Measurements from ENCODE around the gene LTBP2.
"Not testable (repeated sequence)": the region's sequence is repeated elsewhere in the genome, so short reads cannot be mapped to it uniquely, and the experiment has no call there.

LTBP2 gene

DNA sequence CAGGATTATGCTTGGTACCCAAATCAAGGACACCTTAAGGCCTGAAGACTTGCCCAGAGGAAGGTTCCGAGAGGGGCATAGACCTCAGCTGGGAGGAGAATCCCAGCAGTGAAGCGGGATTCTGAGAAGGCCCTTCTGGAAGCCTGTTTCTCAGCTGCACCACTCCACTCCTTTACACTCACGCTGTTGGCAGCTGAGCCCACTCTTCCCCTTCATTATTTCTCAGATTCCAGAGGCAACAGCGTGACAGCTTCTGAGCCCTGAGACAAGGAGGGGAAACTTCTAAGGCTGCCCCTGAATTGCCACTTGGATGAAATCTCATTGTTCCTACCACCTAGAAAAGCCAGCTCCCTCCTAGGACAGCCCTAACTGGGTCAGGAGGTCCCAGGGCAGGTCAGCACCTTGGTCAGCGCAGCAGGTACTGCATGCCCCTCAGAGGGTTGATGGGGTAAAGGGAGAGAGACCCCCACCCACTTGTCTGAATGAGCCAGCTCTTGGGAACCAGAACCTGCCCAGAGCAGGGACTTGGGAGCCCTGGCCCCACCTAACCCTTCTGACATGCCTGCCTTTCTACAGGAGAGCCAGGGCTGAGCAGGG is 64.6 kb downstream of the LTBP2 start:
- no peak for DNase-seq

DNA sequence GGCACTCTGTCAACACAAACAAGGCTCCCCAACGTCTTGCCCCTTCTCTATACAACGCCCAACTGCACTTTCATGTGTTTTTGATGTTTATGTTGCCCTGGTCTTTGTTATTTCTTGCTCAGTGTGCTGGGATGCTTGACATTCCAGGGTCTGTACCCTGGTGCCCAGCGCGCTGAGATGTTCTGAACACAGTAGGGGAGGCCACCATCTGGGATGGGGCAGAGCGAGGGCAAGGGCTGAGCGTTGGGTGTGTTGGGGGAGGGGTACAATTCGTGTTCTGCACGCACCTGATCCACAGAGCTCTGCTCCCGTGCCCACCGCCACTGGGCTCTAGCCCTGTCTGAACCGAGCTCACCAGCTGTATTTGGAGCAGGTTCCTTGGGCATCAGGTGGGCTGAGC is 65.6 kb downstream of the LTBP2 start:
- DNase-seq: no peak

DNA sequence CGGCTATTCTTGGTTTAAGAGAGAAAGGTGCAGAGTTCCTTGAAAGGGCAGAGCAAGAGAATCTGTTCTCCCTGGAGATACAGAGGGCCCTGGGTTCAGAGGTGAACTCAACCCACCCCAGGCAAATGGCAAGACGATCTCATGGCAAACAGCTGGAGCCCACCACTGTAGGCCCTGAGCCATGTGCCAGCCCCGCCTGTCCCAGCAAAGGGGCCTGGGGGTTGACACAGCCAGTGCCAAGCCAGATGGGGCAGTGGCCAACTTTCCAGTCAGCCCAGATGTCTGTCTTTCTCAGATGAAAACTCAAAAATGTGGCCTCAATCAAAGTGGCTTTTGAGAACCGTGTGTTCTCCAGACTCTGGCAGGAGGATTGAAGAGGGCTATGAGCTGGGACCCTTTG is 66.7 kb downstream of the LTBP2 start:
- DNase-seq: no peak

DNA sequence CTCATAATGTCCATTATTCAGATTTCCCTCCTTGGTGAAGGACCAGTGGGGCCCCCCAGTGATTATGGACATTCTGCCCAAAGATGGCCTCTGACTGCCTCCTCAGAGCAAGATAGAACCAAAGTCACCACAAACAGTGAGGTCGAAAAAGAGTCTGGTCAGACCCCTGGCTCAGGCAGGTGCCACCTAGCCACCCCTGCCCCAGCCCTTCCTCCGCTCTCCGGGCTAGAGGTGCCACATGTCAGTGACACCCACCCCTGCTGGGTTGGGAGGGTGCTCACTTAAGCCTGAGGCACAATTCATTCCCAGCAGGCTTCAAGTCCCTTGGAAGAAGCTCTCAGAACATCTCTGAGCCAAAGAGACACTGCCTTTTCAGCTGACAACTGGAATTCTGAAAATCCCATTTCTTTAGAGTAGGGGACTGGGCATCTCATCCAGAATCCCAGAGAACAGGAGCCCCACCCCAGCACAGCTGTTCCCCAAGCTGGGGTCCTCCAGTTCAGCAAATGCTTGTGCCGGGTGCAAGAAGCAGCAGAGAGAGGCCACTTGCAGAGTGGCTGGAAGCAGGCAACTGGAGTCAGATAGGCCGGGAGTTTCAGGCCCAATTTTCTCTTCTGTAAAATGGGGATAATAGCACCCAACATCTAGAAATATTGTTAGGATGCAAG is 68.1 kb downstream of the LTBP2 start:
- DNase-seq: no peak

DNA sequence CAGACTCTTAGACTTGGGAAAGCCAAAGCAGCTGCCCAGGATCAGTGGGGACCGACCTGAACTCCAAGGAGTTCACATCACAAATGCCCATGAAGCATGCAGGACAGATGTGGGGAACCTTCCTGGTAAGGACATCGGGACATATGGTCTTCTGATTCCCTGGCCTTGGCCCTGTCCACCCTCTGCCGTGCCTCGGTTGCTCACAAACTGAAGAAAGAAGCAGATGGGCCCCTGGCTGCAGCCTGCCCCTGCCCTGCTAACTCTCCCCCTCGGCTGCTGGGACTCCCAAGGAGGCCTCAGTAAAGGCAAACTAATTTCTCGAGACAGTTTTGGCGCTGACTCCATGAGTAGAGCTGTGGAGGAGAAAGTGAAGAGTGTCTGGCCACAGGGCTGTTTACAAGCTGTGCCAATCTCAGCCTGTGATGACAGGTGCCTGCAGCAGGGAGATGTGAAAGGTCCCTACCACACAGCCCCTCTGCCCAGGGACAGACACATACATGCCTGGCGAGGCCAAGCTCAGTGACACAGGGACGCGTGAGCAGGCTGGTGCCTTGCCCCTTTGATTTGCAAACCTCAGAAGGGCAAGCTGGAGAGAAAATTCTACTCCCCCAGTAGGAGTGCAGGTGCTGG is 69.9 kb downstream of the LTBP2 start:
- DNase-seq: no peak

DNA sequence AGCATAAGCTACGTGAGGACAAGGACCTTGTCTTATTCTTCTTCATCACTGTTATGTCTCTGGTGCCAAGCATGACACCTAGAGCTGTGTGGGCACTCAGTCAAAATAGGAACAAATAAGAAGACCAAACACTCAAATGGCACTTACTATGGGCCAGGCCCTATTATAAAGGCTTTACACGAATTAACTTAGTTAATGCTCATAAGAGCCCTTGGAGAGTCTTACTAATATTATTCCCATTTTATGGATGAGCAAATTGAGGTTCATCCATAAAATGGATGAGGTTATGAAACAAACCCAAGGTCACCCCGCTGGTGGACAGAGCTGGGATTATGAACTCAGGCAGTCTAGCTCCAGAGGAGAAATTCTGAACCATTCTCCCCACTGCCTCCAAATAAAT is 70.8 kb downstream of the LTBP2 start:
- DNase-seq: no peak

DNA sequence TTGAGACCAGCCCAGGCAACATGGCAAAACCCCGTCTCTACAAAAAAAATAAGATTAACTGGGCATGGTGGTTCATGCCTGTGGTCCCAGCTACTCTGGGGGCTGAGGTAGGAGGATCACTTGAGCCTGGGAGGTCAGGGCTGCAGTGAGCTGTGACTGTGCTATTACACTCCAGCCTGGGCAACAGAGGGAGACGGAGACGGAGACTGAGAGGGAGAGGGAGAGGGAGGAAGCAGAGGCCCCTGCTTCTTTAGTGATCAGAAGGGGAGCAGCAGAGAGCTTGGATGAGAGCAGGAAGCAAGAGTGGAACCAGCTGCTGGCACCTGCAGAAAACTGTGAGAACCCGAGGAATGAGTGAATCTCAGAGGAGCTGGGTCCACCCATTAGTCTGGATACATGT is 72.5 kb downstream of the LTBP2 start:
- DNase-seq: no peak

DNA sequence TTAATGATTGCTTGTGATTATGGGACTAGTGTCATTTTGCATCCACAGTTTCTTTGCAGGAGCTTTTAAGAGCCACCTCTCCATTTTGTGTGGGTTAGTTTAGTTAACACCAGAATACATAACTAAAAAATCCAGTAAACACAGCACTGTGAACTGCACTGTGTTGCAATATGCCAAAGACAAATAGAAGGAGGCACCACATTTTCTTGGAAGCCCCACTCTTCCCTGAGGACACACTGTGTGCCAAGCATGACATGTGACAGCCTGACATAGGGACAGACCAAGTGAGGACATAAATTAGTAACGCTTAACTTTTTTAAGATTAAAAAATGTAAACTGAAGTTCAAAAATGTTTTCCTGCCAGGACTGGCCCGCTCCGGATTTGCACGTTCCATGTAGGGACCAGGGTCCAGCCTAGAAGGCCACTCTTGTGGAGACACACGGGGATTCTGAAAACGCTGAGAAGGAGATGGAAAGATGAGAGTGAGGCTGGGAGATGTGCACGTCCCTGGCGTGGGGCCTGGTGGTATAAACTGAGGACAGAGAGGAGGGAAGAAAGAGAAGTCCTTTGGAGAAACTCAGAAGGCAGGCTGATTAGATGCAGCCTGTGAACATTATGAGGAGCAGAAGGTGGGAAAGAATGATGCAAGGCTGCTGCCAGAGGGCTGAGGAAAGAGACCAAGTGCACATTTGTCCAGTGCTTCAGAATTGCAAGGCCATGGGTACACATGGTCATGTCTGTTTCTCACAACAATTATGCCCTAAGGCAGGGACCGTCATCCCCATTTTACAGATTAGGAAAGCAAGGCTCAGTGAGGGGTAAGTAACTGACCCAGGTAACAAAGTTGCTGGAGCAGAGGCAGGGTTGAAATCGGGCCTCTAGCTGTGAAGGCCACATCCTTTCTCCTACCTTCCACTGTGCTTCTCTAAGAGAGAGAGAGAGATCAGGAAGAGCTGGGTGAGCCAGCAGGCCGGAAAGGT is 73.3 kb downstream of the LTBP2 start:
- no peak for DNase-seq

DNA sequence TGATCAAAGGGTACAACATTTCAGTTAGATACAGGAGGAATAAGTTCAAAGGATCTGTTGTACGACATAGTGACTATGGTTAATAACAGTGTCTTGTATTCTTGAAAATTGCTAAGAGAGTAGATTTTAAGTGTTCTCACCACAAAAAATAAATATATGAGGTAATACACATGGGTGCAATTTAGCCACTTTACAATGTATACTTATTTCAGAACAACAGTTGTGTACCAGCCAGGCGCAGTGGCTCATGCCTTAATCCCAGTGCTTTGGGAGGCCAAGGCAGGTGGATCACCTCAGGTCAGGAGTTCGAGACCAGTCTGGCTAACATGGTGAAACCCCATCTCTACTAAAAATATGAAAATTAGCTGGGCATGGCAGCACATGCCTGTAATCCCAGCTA is 75.7 kb downstream of the LTBP2 start:
- not testable (repeated sequence) for DNase-seq

DNA sequence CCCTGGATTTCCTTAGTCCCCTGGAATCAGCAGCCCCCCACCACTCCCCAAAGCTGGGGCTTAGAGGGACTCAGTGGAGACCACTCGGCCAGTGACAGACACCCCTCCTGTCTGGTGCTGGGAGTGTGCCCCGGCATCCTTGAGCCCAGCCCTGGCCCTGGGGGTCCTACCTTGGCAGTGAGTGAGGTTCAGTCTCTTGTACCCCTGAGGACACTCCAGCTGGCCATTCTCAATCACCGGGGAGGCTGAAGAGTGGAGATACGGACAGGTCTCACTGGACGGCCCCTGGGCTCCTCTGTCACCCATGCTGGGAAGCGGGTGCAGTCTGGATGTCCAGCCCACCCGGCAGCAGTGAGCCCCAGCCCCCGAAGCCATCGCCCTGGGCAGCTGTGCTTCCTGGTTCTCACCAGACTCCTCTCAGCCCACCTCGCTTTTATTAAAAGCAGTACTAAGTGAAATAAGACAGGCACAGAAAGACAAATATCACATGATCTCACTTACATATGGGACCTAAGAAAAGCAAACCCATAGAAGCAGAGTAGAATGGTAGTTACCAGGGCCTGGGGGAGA is 76.2 kb downstream of the LTBP2 start:
- no peak for DNase-seq

DNA sequence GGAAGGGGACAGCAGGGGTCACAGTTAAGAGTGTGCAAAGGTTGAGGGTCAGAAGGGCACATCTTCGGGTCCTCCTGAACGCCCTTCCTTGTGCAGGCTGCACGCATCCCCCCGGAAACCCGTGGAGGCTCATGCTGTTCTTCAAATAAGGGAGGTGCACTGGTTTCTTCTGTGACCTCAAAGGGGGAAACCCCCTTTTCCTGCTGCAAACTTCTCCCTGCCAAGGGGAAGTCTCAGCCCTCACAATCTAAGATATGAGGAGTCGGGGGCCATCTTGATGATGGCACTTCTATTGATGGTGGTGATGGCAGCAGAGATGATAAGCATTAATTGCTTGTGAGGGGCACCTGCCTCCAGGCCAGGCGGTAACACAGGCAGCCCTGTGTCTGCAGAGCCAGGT is 78.5 kb downstream of the LTBP2 start:
- DNase-seq: no peak

DNA sequence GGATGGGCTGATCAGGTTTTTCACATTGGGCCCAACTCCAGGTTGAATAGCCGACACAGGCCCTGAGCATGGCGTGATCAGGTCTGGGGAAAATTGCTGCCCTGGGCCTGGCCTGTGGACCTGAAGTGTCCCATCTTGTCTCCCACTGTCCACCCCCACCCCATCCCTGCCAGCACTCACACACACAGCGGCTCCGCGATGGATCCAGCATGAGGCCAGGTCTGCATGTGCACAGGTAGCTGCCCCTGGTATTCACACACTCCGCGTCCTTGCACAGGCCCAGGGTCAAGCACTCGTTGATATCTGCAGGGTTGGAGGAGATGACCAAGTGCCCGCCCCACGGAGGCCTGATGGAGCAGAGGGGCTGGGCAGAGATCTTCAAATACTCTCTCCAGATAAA is 79.8 kb downstream of the LTBP2 start:
- no peak for DNase-seq

DNA sequence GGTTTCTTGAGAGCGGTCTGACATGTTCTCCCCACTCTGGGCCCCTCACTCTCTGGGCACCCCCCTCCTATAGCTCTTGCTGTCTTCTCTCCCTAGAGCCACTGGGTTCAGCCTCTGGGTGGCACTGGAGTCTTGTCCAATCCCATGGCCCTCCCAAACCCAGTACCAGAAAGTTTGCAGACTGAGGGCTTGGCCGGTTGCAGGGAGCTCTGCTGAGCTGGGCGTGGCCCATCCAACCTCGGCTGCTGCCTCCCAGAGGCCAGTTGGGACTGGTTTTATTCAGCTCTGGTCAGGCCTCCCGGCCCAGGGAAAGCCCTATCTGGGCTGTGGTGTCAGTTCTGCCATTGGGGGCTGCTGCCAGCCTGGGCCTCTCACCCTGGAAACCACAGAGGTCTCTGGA is 80.6 kb downstream of the LTBP2 start:
- no peak for DNase-seq

DNA sequence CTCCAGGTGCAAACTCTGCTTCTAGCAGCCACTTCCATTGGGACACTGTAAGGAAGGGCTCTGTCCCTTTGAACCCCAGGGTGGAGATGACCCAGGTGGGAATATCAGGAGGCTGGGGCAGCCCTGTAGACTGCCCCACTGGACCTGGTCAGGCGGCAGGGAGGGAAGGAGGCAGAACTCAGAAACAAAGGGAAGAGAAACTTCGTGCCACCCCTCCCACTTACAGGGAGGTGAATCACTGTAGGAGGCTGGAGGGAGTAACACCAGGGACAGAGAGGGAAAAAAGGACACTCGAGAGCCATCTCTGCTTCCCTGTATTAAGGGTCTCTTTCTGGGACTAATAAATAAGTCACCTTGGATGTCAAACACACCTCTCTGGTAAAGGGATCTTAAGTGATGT is 81.0 kb downstream of the LTBP2 start:
- no peak for DNase-seq

DNA sequence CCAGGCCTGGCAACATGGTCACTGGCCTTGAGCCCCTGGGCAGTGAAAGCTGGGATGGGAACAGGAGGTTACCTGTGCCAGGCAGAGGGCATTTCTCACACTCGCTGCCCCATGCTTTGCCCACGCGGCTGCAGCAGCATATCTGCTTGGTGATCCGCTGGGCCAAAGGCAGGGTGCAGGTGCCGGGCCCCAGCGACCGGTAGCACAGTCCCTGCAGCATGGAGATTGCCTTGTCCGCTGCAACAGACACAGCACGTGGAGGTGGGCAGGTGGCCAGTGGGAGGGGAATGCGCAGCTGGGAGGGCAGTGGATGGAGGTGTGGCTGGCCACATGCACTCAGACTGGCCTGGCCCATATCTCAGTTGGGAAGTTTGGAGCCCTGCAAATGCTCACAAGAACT is 83.2 kb downstream of the LTBP2 start:
- no peak for DNase-seq

DNA sequence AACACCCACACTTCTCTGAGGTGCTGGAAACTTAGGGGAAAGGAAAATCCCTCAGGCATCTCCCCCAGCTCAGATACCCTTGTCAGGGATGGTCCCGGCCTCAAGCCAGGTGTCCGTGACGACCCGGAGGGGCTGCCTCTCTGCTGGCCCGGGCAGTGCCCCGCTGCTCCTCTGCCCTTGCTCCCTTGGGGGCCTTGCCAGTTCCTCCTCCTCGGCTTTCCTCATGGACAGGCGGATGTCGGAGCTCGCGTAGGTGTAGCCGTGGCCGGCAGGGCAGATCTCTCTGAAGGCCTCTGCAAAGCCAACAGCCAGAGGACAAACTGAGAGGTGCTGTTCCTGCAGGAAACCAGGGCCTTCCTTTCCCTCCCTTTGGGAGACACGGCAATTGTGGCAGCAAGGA is 83.6 kb downstream of the LTBP2 start:
- no peak for DNase-seq

DNA sequence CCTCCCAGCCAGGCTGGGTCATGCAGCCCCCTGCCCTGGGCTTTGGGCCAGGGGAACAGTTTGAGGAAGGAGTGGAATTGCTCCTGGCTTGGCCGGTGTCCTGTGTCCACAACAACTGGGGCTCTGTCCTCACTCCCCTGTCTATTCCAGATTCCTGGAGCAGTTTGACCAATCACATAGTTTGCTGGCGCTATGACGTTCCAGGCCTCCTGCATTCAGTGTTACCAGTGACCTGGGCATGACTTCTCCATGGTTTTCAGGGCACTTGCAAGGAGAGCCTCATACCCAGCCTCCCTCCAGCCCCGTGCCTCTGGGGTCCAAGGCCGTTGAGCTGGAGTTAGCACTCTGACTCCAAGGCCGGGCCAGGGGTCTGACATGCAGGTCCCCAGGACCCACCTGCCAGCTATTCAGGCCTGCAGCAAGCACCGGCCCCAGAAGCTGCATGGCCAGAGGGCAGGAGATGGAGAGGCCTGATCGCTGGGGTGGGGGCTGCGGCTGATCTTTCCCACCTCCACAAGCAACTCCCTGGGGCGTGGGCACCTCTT is 84.2 kb downstream of the LTBP2 start:
- DNase-seq: no peak

DNA sequence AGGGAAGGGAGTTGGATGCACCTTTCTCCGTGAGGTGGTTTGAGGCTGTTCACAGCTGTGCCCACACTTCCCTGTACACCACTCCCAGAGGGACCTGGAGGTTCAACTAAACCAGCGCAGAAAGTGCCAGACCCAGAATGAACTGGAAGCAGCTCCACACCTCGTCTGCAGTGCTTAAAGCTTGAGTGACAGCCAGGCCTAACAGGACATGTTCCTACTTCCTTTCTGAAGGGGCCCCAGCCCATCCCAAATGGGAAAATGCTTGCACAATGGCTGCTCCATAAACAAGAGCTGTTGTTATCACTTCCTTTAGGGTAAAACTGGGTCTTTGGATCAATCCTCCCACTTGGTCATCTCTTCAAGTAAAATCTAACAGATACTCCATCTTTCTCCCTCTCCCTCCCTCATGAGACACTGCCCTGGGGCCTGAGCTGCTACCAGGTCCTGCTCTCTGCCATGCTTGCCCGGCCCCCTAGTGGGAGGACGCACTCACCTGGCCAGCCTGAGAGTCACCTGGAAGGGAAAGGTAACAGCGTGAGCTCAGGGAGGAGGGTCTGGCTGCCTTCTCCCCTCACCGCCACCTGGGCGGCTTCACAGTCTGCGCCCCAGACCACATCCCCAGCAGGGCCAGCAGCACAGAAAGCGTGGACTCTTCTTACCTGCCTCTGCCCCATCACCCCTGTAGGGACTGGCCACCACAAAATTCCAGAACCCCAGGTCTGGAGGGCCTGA is 85.0 kb downstream of the LTBP2 start:
- no peak for DNase-seq

DNA sequence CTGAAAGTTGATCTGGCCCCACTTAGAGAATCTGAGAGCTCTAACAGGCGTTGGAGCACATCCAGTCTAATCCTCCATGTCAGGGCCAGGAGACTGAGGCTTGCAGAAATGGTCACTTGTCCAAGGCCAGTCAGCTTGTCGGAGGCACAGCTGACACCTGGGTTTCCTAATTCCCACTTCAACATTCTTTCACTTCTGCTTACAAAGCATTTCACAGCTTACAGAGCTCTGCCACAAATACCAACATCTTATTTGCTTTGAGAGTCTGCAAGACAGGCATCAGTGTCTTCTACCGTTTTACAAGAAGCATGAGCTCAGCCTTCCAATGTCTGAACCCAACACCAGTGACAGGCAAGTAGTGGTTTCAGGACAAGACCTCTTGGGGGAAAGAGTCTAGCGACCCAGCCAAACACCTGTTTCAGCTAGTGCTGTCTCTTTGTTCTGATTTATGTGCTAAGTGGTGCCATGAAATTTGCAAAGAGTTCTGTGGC is 86.6 kb downstream of the LTBP2 start:
- DNase-seq: no peak

DNA sequence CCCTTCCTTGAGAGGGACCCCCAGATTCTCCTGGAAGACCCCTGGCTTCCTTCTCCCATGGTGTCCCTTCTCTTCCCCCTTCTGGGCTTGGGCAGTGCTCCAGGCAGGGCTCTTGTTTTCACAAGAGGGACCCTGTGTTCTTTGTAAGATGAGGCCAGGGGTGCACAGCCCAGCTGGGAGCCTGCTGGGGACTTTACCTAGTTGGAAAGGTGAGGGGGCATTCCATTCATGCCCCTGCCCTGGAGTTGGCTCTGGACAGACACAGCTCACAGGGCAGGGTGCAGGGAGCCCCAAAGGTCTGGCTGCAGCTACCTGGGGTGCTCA is 87.3 kb downstream of the LTBP2 start:
- DNase-seq: no peak

DNA sequence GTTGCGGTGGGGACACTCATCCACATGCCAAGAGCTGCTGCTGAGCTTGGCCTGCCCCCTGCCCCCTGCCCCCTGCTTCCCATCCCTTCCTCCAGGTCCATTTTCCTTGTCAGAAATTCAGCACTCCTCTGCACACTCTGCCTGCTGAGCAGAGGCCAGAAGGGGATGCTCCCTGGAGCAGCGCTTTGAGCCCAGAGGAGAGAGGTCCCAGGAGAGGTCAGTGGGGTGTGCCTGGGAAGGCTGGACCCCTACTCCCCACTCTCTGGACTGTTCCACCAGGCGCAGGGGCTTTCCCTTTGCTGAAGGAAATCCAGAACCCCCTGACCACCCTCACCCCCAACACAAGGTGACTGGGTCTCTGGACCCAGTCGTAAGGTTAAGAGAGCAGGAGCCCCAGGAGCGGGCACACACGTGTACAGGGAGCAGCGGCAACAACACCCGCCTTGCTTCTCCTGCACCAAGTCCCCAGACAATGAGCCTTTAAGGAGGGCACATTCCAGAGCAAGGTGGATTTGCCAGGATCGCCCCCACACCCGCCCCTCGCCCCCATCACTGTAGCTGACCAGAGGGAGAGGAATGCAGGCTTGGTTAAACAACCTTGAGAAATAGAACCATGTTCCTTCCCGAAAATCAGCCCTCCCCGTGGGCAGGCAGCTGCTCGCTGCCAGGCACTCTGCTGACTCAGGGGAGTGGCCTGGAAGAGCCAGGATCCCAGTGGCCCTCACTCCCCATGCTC is 87.8 kb downstream of the LTBP2 start:
- DNase-seq: no peak

All from effector CD8-positive, alpha-beta T cell (primary cell).